IMR-90 (cell line): ENCODE measurements around the gene UEVLD. TPM values are rescaled to one million over a fixed set of nuclear protein-coding genes. Genes with fewer than 3 reads are reported as not detected.
A peak's percentile ranks its signal among the peaks of the same experiment; 100 is the strongest.

Source experiments
- ATAC-seq: fragments of 200-7000 bp; cut with Tn5 transposase; 2 replicates; pipeline ENCODE4 v1.9.1; 2020; ENCODE audit warnings: low read depth, mild to moderate bottlenecking, moderate library complexity
- BruUV-seq: library from RNA; stranded (reverse); fragments of 400-500 nt; replicated peaks from 2 replicates; lab custom pipeline; 2021; lab: Mats Ljungman, UMichigan
- CTCF ChIA-PET: fragments of 300-600 bp; formaldehyde crosslinking; extraction: SDS; loops from one replicate; lab custom pipeline; 2021; ENCODE audit warnings: antibody characterized with exemption; lab: Yijun Ruan, JAX
- POLR2A ChIA-PET: fragments of 300-600 bp; sonication (Branson Sonifier 250); formaldehyde crosslinking; loops from one replicate; lab custom pipeline; 2022; ENCODE audit warnings: antibody characterized with exemption; ENCODE audit not compliant: unreplicated experiment; lab: Charles Lee
- DNase-seq: peaks from one replicate; pipeline ENCODE4 v3.0.0; 2013
- H2AFZ ChIP-seq: replicated peaks from 2 replicates; pipeline ENCODE3; 2013; ENCODE audit warnings: low read length, mild to moderate bottlenecking; ENCODE audit not compliant: poor library complexity
- H2AK5ac ChIP-seq: 2 replicates; pipeline ENCODE4 v1.6.1; 2013; ENCODE audit warnings: low read depth, low read length, inconsistent platforms
- H2AK9ac ChIP-seq: replicated peaks from 2 replicates; pipeline ENCODE3; 2013; ENCODE audit warnings: mild to moderate bottlenecking, low read depth, low read length, moderate library complexity; ENCODE audit not compliant: poor library complexity
- H2BK120ac ChIP-seq: 2 replicates; pipeline ENCODE4 v1.6.1; 2013; ENCODE audit warnings: low read depth, low read length, inconsistent platforms
- H2BK15ac ChIP-seq: 3 replicates; pipeline ENCODE4 v1.6.1; 2013; ENCODE audit warnings: low read depth, low read length, inconsistent platforms
- H2BK20ac ChIP-seq: 2 replicates; pipeline ENCODE4 v1.6.1; 2013; ENCODE audit warnings: low read depth, mild to moderate bottlenecking, inconsistent platforms, low read length, moderate library complexity
- H2BK5ac ChIP-seq: 2 replicates; pipeline ENCODE4 v1.6.1; 2013; ENCODE audit warnings: mild to moderate bottlenecking, low read depth, low read length, inconsistent platforms; ENCODE audit not compliant: poor library complexity, severe bottlenecking
- H3K14ac ChIP-seq: replicated peaks from 2 replicates; pipeline ENCODE4 v1.6.1; 2013; ENCODE audit warnings: low read depth, low read length, inconsistent platforms
- H3K18ac ChIP-seq: 2 replicates; pipeline ENCODE4 v1.6.1; 2013; ENCODE audit warnings: low read depth, low read length, control low read depth
- H3K23ac ChIP-seq: 2 replicates; pipeline ENCODE4 v1.6.1; 2013; ENCODE audit warnings: low read depth, low read length, inconsistent platforms
- H3K27ac ChIP-seq: 2 replicates; pipeline ENCODE4 v1.5.1; 2013; ENCODE audit warnings: mild to moderate bottlenecking, control low read depth, low read length; ENCODE audit not compliant: insufficient read depth
- H3K27me3 ChIP-seq: 2 replicates; pipeline ENCODE4 v1.6.1; 2013; ENCODE audit warnings: low read length; ENCODE audit not compliant: control insufficient read depth, insufficient read depth
- H3K36me3 ChIP-seq: 2 replicates; pipeline ENCODE4 v1.6.1; 2013; ENCODE audit warnings: low read length, mixed read lengths; ENCODE audit not compliant: control insufficient read depth, insufficient read depth
- H3K4ac ChIP-seq: 2 replicates; pipeline ENCODE4 v1.6.1; 2013; ENCODE audit warnings: low read depth, low read length, inconsistent platforms
- H3K4me1 ChIP-seq: 2 replicates; pipeline ENCODE4 v1.6.1; 2013; ENCODE audit warnings: low read length, mixed read lengths; ENCODE audit not compliant: control insufficient read depth, insufficient read depth
- H3K4me2 ChIP-seq: 2 replicates; pipeline ENCODE4 v1.6.1; 2013; ENCODE audit warnings: low read depth, mild to moderate bottlenecking, control low read depth, low read length, moderate library complexity
- H3K4me3 ChIP-seq: 2 replicates; pipeline ENCODE4 v1.5.1; 2013; ENCODE audit warnings: low read depth, mild to moderate bottlenecking, control low read depth, low read length, moderate library complexity; ENCODE audit not compliant: insufficient read depth
- H3K56ac ChIP-seq: 2 replicates; pipeline ENCODE4 v1.6.1; 2013; ENCODE audit warnings: low read length, inconsistent platforms; ENCODE audit not compliant: insufficient read depth; ENCODE audit errors: extremely low read depth
- H3K79me1 ChIP-seq, 2 experiments: 2 replicates each; pipeline ENCODE4 v1.6.1; 2013; ENCODE audit warnings: low read length in 2 of 2, inconsistent platforms in 1 of 2, low read depth in 1 of 2
- H3K9ac ChIP-seq: 2 replicates; pipeline ENCODE4 v1.6.1; 2013; ENCODE audit warnings: low read depth, low read length, control low read depth
- H3K9me1 ChIP-seq: 2 replicates; pipeline ENCODE4 v1.6.1; 2013; ENCODE audit warnings: low read length, inconsistent platforms; ENCODE audit not compliant: insufficient read depth
- H3K9me3 ChIP-seq: 2 replicates; pipeline ENCODE4 v1.6.1; 2013; ENCODE audit warnings: low read length; ENCODE audit not compliant: control insufficient read depth, insufficient read depth
- H4K20me1 ChIP-seq: 2 replicates; pipeline ENCODE4 v1.6.1; 2013; ENCODE audit warnings: low read length, inconsistent platforms; ENCODE audit not compliant: insufficient read depth
- H4K5ac ChIP-seq: 2 replicates; pipeline ENCODE4 v1.6.1; 2013; ENCODE audit warnings: mild to moderate bottlenecking, low read depth, low read length, control low read depth
- H4K8ac ChIP-seq, 2 experiments: 2 replicates each; pipeline ENCODE4 v1.6.1; 2013; ENCODE audit warnings: low read depth in 2 of 2, low read length in 2 of 2, control low read depth in 1 of 2, inconsistent platforms in 1 of 2
- H4K91ac ChIP-seq: 2 replicates; pipeline ENCODE4 v1.6.1; 2013; ENCODE audit warnings: low read depth, low read length, inconsistent platforms; ENCODE audit not compliant: insufficient read depth
- CEBPB ChIP-seq: IDR thresholded peaks from 2 replicates; pipeline ENCODE4 v1.6.1; 2012; ENCODE audit warnings: low read depth, low read length, improper control_type of control experiment
- CHD1 ChIP-seq: IDR thresholded peaks from 2 replicates; pipeline ENCODE4 v1.6.1; 2012; ENCODE audit warnings: low read depth, low read length, improper control_type of control experiment
- FOS ChIP-seq: fragments of 150-350 bp; IDR thresholded peaks from 2 replicates; pipeline ENCODE4 v1.6.1; 2016; ENCODE audit warnings: low read depth, low read length
- MAZ ChIP-seq: IDR thresholded peaks from 2 replicates; pipeline ENCODE4 v1.6.1; 2012; ENCODE audit warnings: low read depth, mild to moderate bottlenecking, low read length, improper control_type of control experiment, moderate library complexity, borderline replicate concordance
- MXI1 ChIP-seq: IDR thresholded peaks from 2 replicates; pipeline ENCODE4 v1.6.1; 2012; ENCODE audit warnings: low read depth, mild to moderate bottlenecking, low read length, moderate library complexity, borderline replicate concordance
- POLR2A ChIP-seq: IDR thresholded peaks from 2 replicates; pipeline ENCODE4 v1.6.1; 2012; ENCODE audit warnings: mild to moderate bottlenecking, low read depth, low read length
- SMC3 ChIP-seq: fragments of 150-350 bp; IDR thresholded peaks from 2 replicates; pipeline ENCODE4 v1.6.1; 2016; ENCODE audit warnings: low read depth, mild to moderate bottlenecking, antibody characterized with exemption, low read length, moderate library complexity
- USF2 ChIP-seq: fragments of 150-350 bp; IDR thresholded peaks from 2 replicates; pipeline ENCODE4 v1.6.1; 2017; ENCODE audit warnings: mild to moderate bottlenecking, antibody characterized with exemption, low read length, low read depth
- WGBS, 2 experiments: methylation state at CpG; one replicate each; pipeline versions ENCODE4 v1.1.5 to v1.1.7; 2013; ENCODE audit warnings: missing lambda C conversion rate in 2 of 2; ENCODE audit not compliant: insufficient read length in 1 of 2; ENCODE audit errors: extremely low coverage in 2 of 2; 5-methylcytosine and 5-hydroxymethylcytosine counted together
- dilution Hi-C: fragments of 300-500 bp; cut with HindIII; formaldehyde crosslinking; loops from one replicate; pipeline ENCODE4 v1.14.3; 2018; ENCODE audit warnings: low sequenced_read_pairs; ENCODE audit not compliant: unreplicated experiment
- in situ Hi-C: fragments of 300-500 bp; cut with MboI; formaldehyde crosslinking; loops from 3 replicates; pipeline ENCODE4 v1.14.3; 2019; ENCODE audit warnings: low sequenced_read_pairs, inconsistent platforms, mixed read lengths
- intact Hi-C: fragments of 100-400 bp; cut with micrococcal nuclease; formaldehyde crosslinking; loops from 2 replicates; pipeline ENCODE4 v1.10.0; 2022
- polyA plus RNA-seq, 3 experiments: library from polyadenylated mRNA; depleted of rRNA; stranded (reverse); fragments of >200 nt; gene quantifications; 2 replicates each; pipeline ENCODE4 v1.2.3, GENCODE V29; 2012; ENCODE audit warnings: low replicate concordance in 1 of 3
- total RNA-seq: library from RNA; depleted of rRNA; stranded (reverse); fragments of >200 nt; gene quantifications from 2 replicates; pipeline ENCODE4 v1.2.3, GENCODE V29; 2012
- TF ChIP-seq, protein P1 (sequence below): conservative IDR thresholded peaks from 2 replicates; pipeline ENCODE4 v1.5.1; 2012; ENCODE audit warnings: mild to moderate bottlenecking, low read depth, low read length, improper control_type of control experiment

UEVLD gene
- total and polyA plus RNA-seq, 2 of the 4 experiments (the other 2 are of a cell fraction) = 13.8 to 29.2 TPM

DNA sequence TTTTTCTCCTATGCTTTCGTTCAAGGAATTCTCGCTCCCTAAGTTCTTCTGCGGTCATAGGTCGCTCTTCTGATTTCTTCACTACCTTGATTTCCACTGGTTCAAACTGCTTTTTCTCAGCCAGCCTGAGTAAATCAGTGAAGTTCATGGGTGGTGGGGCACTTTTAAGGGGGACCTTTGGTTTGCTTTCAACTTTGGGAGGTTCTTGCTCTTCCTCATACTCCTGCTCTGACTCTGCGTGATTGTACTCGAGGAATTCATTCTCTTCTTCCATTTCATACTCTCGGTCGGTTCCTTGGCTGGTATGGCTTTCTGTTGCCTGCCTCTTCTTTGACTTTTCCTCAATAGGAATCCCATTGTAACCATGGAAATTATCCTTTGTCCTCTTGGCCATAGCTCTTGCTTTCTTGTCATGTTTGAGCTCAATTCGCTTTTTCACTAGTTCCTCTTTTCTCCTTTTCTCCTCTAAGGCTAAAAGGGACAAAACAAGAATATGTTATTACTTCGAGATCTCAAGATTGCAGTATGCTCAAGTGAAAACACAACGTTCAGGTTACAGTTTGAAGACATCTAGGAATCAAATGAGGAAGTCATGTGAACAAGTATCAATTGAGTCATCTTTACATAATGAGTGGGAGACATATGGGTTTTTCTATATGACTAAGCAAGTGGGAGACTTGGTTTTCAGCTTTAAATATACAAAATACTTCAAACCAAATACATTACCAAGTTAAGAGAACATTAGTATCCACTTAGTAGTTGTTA is 27.3 kb upstream of the UEVLD start:
- Histone ChIP-seq H2BK15ac (peak overlapping the region; percentile 1; the same call in 1 of the 3 replicates), H3K79me1 (peaks cover 24 to 51% of the 10 kb centered on the region in 2 experiments), H2AK5ac (no peak overlapping the region), H2BK20ac (no peak overlapping the region), H2BK5ac (peak overlapping the region; percentile 46), H3K56ac (no peak overlapping the region), H2BK120ac (no peak overlapping the region), H3K23ac (no peak overlapping the region), H4K8ac (no peak overlapping the region), H3K9ac (no peak overlapping the region), H3K27me3 (no peaks in the 10 kb centered on the region), H4K5ac (no peak overlapping the region), H2AFZ (no peak overlapping the region), H3K9me3 (no peaks in the 10 kb centered on the region), H2AK9ac (no peak overlapping the region), H3K36me3 (peaks cover 27% of the 10 kb centered on the region), H3K14ac (no peak overlapping the region), H3K27ac (no peak overlapping the region; the same call in 1 of the 2 replicates), H4K20me1 (peaks cover 37% of the 10 kb centered on the region), H3K4me3 (no peak overlapping the region), H3K9me1 (peaks cover 9% of the 10 kb centered on the region; the same call in 1 of the 2 replicates), H3K4ac (no peak overlapping the region), H3K4me1 (peaks cover 9% of the 10 kb centered on the region), H4K91ac (no peak overlapping the region), H3K4me2 (peak overlapping the region; percentile 44), H3K18ac (peak overlapping the region; percentile 16; the same call in 1 of the 2 replicates)
- ChIA-PET CTCF (no interaction called here), POLR2A (interaction anchor here (0.5 kb wide), 1 partner anchor 18 kb away, joined by 4 read pairs; no protein-coding TSS in a partner anchor)
- dilution Hi-C loops (no loop called here), in situ Hi-C loops (no loop called here), intact Hi-C loops (no loop called here)
- BruUV-seq = no TSS peak
- ATAC-seq (no peak), DNase-seq (peak; percentile 82)
- peak; percentile 49; the same call in 1 of the 2 replicates for TF ChIP-seq FOS
- no peak for TF ChIP-seq MXI1
- no peak for TF ChIP-seq SMC3
- 0 out of 2 replicates have a peak, but pooled peaks have one; percentile 32 for TF ChIP-seq USF2
- no peak for TF ChIP-seq CHD1
- TF ChIP-seq, protein P1, sequence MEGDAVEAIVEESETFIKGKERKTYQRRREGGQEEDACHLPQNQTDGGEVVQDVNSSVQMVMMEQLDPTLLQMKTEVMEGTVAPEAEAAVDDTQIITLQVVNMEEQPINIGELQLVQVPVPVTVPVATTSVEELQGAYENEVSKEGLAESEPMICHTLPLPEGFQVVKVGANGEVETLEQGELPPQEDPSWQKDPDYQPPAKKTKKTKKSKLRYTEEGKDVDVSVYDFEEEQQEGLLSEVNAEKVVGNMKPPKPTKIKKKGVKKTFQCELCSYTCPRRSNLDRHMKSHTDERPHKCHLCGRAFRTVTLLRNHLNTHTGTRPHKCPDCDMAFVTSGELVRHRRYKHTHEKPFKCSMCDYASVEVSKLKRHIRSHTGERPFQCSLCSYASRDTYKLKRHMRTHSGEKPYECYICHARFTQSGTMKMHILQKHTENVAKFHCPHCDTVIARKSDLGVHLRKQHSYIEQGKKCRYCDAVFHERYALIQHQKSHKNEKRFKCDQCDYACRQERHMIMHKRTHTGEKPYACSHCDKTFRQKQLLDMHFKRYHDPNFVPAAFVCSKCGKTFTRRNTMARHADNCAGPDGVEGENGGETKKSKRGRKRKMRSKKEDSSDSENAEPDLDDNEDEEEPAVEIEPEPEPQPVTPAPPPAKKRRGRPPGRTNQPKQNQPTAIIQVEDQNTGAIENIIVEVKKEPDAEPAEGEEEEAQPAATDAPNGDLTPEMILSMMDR = no peak
- TF ChIP-seq POLR2A = no peak
- peak; percentile 33; the same call in 1 of the 2 replicates for TF ChIP-seq CEBPB
- no peak for TF ChIP-seq MAZ
- 98% methylated on average over 5 of the region's 11 CpGs; no CpG with 5 or more reads in 1 of the 2 experiments for WGBS, 2 experiments
